Fibroblast of the aortic adventitia (primary cell): Measurements from ENCODE around the gene STK10. TPM values are rescaled to one million over a fixed set of nuclear protein-coding genes. Genes with fewer than 3 reads are reported as not detected.

Source experiments
- DNase-seq: peaks from one replicate; pipeline ENCODE4 v3.0.0-alpha.2; 2010; ENCODE audit warnings: low read depth
- H3K4me3 ChIP-seq: 2 replicates; pipeline ENCODE4 v1.5.1; 2011; ENCODE audit warnings: low read depth, mild to moderate bottlenecking, control low read depth, low read length, moderate library complexity
- CTCF ChIP-seq: IDR thresholded peaks from 2 replicates; pipeline ENCODE4 v1.5.1; 2011; ENCODE audit warnings: mild to moderate bottlenecking, low read length, control low read depth, inconsistent platforms; ENCODE audit not compliant: insufficient read depth
- total RNA-seq: library from RNA; depleted of rRNA; stranded (reverse); fragments of >200 nt; gene quantifications from 2 replicates; pipeline ENCODE4 v1.2.3, GENCODE V29; 2012; ENCODE audit warnings: low replicate concordance

Gene STK10
- total RNA-seq, 1 donor = 16.0 TPM

- DNase-seq = no peak
- no peak overlapping the region for H3K4me3 ChIP-seq
- no peak for TF ChIP-seq CTCF
Observed at GRCh38 chr5:172118891-172119290, 69.1 kb downstream of the STK10 start.

GRCh38 chr5:172117977-172118701, 69.9 kb downstream of the STK10 start:
- DNase-seq = peak; percentile 15
- no peak for TF ChIP-seq CTCF
- H3K4me3 ChIP-seq = no peak overlapping the region

- no peak overlapping the region for H3K4me3 ChIP-seq
- DNase-seq = peak; percentile 57
- no peak for TF ChIP-seq CTCF
Observed at GRCh38 chr5:172115541-172115982, 72.5 kb downstream of the STK10 start.

GRCh38 chr5:172114875-172115422, 73.1 kb downstream of the STK10 start:
- no peak for TF ChIP-seq CTCF
- H3K4me3 ChIP-seq = no peak overlapping the region
- no peak for DNase-seq

DNA sequence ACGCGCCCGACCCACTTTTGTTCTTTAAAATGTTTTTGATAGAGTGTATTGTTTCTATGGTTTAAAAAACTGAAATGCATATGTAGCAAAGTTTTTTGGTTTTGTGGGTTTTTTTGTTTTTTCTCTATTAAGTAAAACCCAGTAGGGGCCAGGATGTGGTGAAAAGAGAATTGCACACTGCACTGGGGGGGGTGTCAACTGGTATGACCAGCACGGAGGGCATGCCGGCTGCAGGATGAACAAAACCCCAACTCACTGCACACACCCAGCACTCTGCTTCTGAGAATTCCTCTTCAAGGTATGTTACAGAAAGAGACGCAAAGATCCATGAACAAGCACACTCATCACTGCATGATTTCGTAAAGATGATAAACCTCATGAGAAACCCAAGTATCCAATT, 75.0 kb downstream of the STK10 start:
- H3K4me3 ChIP-seq = no peak overlapping the region
- no peak for DNase-seq
- no peak for TF ChIP-seq CTCF

DNA sequence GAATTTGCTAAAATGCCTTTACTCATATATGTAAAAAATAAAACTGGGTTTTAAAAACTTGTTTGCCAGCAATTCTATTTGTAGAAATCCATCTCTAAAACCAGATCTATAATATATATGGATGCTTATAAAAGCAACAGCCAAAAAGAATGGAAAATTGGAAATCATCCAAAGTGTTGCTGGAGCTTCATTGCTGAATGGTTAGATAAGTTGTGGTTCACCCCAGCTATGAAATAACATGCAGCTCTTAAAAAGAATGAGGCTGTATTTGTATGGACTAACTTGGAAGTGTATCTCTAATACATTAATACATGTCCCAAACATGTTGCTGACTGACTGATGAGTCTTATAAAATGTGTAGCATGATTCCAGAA, 76.2 kb downstream of the STK10 start:
- no peak overlapping the region for H3K4me3 ChIP-seq
- TF ChIP-seq CTCF = no peak
- DNase-seq = peak; percentile 93
